ENCODE results near the gene PPFIA2. TPM values are rescaled to one million over a fixed set of nuclear protein-coding genes. Genes with fewer than 3 reads are reported as not detected.

Gene PPFIA2
- total and polyA plus RNA-seq, 7 donors, result 0.04 to 1.2 (median 0.25) TPM

- Histone ChIP-seq H3K27ac (no peak overlapping the region), H3K4me1 (no peaks in the 10 kb centered on the region), H3K27me3 (ENCODE audit: insufficient read depth in 3 of 3, low read length in 2 of 3) (no peaks in the 10 kb centered on the region), H3K9me3 (no peaks in the 10 kb centered on the region), H3K36me3 (ENCODE audit: insufficient read depth in 1 of 2, low read depth in 1 of 2) (peaks cover 0 to 37% of the 10 kb centered on the region in 2 donors), H3K4me3 (no peak overlapping the region)
- intact Hi-C loops (cut with DNase I), result no loop called here
- WGBS, 3 donors, result 68 to 83% (median 76%) methylated on average over 7 of the region's 7 CpGs
- ATAC-seq (no peak), DNase-seq (no peak)
- no peak for TF ChIP-seq CTCF (IDR thresholded peaks at IDR 0.05)
Observed at GRCh38 chr12:81255456-81255855, 503.7 kb downstream of the PPFIA2 start.

GRCh38 chr12:81253360-81253759 is 505.8 kb downstream of the PPFIA2 start:
- TF ChIP-seq CTCF (IDR thresholded peaks at IDR 0.05), result no peak
- Histone ChIP-seq H3K9me3 (no peaks in the 10 kb centered on the region), H3K4me3 (no peak overlapping the region), H3K27ac (no peak overlapping the region), H3K4me1 (no peaks in the 10 kb centered on the region), H3K36me3 (ENCODE audit: insufficient read depth in 1 of 2, low read depth in 1 of 2) (peaks cover 0 to 37% of the 10 kb centered on the region in 2 donors), H3K27me3 (ENCODE audit: insufficient read depth in 3 of 3, low read length in 2 of 3) (no peaks in the 10 kb centered on the region)
- no peak for ATAC-seq
- intact Hi-C loops (cut with DNase I), result no loop called here
- no peak for DNase-seq
- WGBS, 3 donors, result 83 to 85% (median 84%) methylated on average over 3 of the region's 3 CpGs

GRCh38 chr12:81252228-81252627 is 506.9 kb downstream of the PPFIA2 start:
- intact Hi-C loops (cut with DNase I), result no loop called here
- Histone ChIP-seq H3K36me3 (ENCODE audit: insufficient read depth in 1 of 2, low read depth in 1 of 2) (peaks cover 0 to 37% of the 10 kb centered on the region in 2 donors), H3K4me3 (no peak overlapping the region), H3K27me3 (ENCODE audit: insufficient read depth in 3 of 3, low read length in 2 of 3) (no peaks in the 10 kb centered on the region), H3K4me1 (no peaks in the 10 kb centered on the region), H3K9me3 (no peaks in the 10 kb centered on the region), H3K27ac (no peak overlapping the region)
- DNase-seq, result no peak
- ATAC-seq, result no peak
- TF ChIP-seq CTCF (IDR thresholded peaks at IDR 0.05), result no peak
- 91 to 94% (median 91%) methylated on average over 3 of the region's 3 CpGs for WGBS, 3 donors

- Histone ChIP-seq H3K27ac (no peak overlapping the region), H3K36me3 (ENCODE audit: insufficient read depth in 1 of 2, low read depth in 1 of 2) (peaks cover 0 to 21% of the 10 kb centered on the region in 2 donors), H3K4me1 (no peaks in the 10 kb centered on the region), H3K4me3 (no peak overlapping the region), H3K9me3 (no peaks in the 10 kb centered on the region), H3K27me3 (ENCODE audit: insufficient read depth in 3 of 3, low read length in 2 of 3) (no peaks in the 10 kb centered on the region)
- no peak for ATAC-seq
- TF ChIP-seq CTCF (IDR thresholded peaks at IDR 0.05), result no peak
- intact Hi-C loops (cut with DNase I), result no loop called here
- DNase-seq, result no peak
- WGBS, 3 donors, result 55 to 60% (median 60%) methylated on average over 2 of the region's 2 CpGs
Observed at GRCh38 chr12:81249976-81250375, 509.2 kb downstream of the PPFIA2 start.

- Histone ChIP-seq H3K9me3 (no peaks in the 10 kb centered on the region), H3K4me3 (no peak overlapping the region), H3K27me3 (ENCODE audit: insufficient read depth in 3 of 3, low read length in 2 of 3) (no peaks in the 10 kb centered on the region), H3K4me1 (no peaks in the 10 kb centered on the region), H3K27ac (no peak overlapping the region), H3K36me3 (ENCODE audit: insufficient read depth in 1 of 2, low read depth in 1 of 2) (no peaks in the 10 kb centered on the region)
- DNase-seq (no peak), ATAC-seq (peak in 1 of 4 donors; percentile 30)
- TF ChIP-seq CTCF (IDR thresholded peaks at IDR 0.05), result no peak
- intact Hi-C loops (cut with DNase I), result no loop called here
- 38 to 40% (median 39%) methylated on average over 4 of the region's 4 CpGs for WGBS, 3 donors
Observed at GRCh38 chr12:81245907-81246570, 513.1 kb downstream of the PPFIA2 start.

Data from psoas muscle (tissue), 8 donors.